Glomerular endothelial cell (primary cell): Measurements from ENCODE around the gene TTBK1. TPM values are rescaled to one million over a fixed set of nuclear protein-coding genes. Genes with fewer than 3 reads are reported as not detected.

ENCODE experiments used
- DNase-seq: peaks from one replicate; pipeline ENCODE4 v3.0.0-alpha.2; 2011; ENCODE audit warnings: low read depth, low spot score; ENCODE audit errors: extremely low read depth
- total RNA-seq: library from RNA; depleted of rRNA; stranded (reverse); fragments of >200 nt; gene quantifications from 2 replicates; pipeline ENCODE4 v1.2.3, GENCODE V29; 2015

The TTBK1 gene
- total RNA-seq, 1 donor from 2014 or later, result 0.06 TPM

DNA sequence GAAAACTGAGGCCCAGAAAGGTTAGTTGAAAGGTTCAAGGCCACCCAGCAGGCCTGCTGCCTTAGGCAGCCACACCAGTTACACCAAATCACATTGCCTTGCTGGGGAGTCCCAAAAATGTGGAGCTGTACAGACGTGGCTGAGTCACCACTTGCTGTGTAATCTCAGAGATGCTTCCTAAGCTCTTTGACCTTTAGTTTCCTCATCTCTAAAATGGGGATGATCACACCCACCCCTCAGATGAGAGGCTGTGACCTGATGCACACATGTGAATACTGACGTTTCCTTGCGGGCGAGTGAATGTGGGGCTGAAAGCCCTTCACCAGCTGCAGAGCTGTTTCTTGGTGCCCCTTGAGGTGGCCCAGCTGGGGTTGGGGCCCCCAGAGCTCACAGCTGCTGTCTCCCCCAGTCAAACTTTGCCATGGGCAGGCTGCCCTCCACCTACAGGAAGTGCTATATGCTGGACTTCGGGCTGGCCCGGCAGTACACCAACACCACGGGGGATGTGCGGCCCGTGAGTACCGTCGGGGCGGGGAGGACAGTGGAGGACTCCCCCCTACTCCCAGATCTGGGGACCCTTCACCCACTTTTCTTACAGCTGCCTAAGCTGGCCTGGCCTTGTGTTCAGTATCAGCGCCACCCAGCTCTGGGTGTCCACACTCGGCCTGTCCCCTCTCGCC is 11.0 kb downstream of the TTBK1 start:
- no peak for DNase-seq

DNA sequence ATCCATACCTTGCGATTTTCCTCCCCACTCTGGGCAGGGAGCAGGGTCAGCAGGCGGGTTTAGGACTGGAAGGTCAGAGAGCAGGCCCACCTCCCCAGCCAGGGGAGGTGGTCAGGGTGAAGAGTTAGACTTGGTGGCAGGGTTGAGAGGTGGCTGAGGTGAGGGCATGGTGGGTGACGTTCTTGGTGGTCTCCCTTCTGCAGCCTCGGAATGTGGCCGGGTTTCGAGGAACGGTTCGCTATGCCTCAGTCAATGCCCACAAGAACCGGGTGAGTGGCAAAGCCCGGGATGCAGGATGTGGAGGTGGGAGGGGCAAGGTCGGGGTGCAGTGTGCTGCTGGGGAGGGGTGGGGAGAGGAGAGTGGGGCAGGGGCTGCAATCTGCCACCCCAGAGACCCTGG is 11.6 kb downstream of the TTBK1 start:
- no peak for DNase-seq

DNA sequence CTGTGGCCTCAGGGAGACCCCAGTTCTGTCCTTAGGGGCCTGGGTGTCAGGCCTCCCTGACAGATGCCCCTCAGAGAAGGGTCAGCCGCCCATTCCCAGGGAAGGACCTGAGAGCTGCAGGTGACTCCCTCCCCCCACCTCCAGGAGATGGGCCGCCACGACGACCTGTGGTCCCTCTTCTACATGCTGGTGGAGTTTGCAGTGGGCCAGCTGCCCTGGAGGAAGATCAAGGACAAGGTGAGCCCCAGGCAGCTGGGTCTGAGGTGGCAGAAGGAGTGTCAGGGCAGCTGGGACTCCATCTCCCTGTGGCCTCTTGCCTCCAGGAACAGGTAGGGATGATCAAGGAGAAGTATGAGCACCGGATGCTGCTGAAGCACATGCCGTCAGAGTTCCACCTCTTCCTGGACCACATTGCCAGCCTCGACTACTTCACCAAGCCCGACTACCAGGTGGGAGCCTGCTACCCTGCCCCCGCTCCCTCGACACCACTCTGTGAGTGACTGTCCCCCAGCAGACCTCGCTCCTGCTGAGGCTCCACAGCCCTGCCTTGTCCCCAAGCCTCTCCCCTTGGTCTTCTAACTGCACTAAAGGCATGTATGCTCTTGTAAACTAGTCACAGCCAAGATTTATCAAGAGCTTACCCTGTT is 12.2 kb downstream of the TTBK1 start:
- DNase-seq, result no peak

DNA sequence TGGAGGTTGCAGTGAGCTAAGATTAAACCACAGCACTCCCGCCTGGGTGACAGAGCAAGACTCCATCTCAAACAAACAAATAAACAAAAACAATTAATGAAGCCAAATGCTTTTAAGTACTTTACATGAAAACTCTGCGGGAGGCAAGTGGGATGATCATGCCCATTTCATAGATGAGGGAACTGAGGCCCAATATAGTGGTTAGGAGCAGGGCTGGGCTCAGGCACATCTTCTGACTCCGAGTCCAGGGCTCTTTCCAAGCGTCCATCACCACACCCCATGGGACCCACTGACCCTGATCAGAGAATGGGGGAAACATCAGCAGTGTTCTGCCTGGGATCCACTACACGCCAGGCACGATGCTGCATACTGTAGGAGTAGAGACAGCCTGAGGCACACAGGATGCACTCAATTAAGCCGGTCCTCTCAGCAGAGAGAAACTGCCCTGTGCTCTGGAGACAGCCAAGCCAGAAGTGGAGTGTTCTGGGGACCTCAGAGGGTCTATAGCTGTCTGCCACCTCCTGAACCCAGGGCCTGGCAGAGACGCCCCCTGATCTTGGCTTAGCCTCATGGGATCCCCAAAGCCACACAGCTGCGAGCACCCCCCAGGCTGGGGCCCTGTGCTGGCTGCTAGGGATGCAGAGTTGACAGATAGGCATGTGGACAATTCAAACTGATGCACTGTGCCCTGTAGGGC is 13.5 kb downstream of the TTBK1 start:
- DNase-seq, result no peak

DNA sequence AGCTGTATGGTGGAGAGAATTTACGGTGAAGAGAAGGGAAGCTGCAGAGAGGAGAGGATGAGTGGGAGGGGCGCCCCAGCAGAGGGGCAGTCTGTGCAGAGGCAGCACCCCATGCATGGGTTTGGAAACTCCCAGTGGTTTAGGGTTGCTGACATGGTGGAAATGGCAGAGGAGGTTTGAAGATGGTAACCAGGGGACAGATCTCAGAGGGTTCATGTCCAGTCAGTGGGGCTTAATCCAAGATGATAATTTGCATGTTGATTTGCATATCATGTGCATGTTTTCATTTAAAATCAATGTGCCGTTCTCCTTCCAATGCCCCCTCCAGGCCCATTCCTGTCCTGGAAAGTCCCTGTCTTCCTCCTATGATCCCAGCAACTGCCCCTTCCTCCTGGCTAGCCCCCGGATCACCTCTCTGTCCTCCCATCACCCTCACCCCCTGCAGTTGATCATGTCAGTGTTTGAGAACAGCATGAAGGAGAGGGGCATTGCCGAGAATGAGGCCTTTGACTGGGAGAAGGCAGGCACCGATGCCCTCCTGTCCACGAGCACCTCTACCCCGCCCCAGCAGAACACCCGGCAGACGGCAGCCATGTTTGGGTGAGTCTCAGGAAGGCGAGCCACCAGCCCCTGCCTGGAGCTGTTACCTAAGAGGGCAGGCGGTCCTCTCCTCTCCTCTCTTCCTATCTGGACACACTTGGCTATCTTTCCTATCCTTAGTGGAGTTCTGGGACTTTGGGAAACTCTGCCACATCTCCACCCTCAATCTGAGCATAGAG is 14.3 kb downstream of the TTBK1 start:
- no peak for DNase-seq

DNA sequence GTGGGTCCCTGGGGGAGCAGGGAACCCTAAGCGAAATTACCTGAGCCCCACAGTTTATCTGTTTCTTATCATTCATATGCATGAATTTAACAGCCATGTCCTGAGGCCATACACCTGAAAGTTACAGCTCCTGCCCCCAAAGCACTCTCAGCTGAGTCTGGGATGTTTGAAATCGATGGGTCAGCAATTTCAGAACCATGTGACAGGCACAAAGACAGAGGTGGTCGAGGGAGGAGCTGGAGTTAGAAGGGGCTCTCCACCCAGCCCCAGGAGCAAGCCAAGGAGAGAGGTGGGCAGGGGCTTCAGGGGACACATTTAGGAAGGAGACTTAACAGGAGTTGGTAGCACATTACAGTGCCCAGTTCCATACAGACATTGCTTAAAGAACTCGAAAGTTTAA is 14.9 kb downstream of the TTBK1 start:
- DNase-seq, result no peak

DNA sequence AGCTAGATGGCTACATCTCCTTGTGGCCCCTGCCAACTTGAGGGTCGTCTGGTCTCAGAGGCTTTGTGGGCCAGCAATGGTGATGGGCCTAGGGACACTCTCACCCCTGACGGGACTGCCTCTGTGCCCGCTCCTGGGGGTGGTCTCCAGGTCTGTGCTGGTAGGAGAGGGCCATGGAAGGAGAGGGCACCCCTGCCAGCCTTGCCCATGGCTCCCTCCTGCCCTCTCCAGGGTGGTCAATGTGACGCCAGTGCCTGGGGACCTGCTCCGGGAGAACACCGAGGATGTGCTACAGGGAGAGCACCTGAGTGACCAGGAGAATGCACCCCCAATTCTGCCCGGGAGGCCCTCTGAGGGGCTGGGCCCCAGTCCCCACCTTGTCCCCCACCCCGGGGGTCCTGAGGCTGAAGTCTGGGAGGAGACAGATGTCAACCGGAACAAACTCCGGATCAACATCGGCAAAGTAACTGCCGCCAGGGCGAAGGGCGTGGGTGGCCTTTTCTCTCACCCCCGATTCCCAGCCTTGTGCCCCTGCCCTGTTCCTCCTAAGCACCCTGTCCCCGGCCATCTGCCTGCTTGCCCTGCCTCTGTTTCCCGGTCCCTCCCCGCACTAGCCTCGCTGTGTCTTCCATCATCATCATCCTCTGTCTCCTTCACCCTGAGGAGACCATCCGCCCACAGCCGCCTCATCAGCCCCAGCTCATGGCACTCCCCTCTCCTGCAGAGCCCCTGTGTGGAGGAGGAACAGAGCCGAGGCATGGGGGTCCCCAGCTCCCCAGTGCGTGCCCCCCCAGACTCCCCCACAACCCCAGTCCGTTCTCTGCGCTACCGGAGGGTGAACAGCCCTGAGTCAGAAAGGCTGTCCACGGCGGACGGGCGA is 15.8 kb downstream of the TTBK1 start:
- DNase-seq, result no peak

DNA sequence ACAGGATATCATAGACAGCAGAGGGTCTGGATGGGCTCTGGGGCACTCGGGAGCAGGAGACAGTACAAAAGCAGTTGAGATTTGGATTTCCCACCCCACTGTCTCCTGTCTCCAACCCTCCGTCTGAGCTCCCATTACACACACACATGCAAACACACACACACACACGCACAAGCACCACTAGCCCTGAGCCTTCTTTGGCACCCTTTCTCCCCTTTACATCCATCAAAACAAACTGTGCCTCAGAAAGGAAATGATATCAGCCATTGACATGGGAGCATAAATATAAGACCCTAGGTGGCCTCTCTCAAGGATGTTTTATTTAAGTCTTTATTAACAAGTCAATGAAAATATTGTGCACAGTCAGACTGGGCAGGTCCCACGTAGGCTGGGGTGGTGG is 17.5 kb downstream of the TTBK1 start:
- no peak for DNase-seq

DNA sequence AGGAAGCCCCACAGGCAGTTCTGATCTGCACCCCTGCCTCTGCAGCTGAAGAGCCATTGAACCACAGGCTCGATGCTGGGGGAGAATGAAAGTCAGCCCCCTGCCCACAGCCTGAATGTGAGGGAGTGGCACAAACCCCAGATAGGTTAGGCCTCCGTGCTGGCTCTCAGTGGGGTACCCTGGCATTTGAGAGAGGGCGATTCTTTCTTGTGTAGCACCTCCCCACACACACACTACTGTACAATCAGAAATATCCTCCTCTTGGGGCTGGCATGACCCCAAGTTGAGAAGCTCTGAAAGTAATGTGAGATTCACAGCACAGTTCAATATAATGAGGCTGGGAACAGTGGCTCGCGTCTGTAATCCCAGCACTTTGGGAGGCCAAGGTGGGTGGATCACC is 17.9 kb downstream of the TTBK1 start:
- DNase-seq, result no peak

DNA sequence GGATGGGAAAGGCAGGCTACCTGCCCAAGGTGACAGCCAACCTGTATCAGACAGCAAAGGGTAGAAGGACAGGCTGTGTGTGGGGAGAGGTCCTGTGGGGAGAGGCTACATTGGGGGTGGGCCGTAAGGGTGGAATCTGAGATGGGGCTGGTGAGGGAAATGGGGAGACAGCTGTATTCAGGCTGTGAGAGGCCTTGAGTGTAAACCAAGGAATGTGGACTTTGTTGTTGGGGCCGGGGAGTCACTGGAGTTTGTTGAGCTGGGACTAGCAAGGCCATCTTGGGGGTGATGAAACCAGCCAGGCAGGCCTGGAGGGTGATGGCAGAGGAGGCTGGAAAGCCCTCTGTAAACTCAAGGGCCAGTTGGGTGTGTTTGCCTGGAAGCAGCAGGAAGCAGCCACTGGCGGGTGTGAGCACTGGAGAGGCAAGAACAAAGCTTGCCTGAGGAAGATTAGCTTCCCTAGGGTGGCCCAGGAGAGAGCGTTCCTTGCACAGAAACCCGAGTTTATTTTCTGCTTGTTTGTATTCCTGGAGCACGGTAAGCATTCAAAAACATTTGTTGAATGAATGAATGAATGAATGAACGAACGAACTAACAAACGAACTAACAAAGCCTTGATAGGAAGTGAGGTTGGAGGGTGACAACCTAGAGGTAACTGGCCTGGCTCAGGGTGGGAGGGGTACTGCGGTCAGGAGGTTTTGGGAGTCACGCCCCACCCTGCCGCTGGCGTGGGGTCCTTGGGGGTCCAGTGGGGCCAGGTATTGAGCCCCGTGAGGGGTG is 18.9 kb downstream of the TTBK1 start:
- no peak for DNase-seq

DNA sequence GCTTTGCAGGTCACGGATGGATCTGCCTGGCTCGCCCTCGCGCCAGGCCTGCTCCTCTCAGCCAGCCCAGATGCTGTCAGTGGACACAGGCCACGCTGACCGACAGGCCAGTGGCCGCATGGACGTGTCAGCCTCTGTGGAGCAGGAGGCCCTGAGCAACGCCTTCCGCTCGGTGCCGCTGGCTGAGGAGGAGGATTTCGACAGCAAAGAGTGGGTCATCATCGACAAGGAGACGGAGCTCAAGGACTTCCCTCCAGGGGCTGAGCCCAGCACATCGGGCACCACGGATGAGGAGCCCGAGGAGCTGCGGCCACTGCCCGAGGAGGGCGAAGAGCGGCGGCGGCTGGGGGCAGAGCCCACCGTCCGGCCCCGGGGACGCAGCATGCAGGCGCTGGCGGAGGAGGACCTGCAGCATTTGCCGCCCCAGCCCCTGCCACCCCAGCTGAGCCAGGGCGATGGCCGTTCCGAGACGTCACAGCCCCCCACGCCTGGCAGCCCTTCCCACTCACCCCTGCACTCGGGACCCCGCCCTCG is 19.6 kb downstream of the TTBK1 start:
- no peak for DNase-seq

DNA sequence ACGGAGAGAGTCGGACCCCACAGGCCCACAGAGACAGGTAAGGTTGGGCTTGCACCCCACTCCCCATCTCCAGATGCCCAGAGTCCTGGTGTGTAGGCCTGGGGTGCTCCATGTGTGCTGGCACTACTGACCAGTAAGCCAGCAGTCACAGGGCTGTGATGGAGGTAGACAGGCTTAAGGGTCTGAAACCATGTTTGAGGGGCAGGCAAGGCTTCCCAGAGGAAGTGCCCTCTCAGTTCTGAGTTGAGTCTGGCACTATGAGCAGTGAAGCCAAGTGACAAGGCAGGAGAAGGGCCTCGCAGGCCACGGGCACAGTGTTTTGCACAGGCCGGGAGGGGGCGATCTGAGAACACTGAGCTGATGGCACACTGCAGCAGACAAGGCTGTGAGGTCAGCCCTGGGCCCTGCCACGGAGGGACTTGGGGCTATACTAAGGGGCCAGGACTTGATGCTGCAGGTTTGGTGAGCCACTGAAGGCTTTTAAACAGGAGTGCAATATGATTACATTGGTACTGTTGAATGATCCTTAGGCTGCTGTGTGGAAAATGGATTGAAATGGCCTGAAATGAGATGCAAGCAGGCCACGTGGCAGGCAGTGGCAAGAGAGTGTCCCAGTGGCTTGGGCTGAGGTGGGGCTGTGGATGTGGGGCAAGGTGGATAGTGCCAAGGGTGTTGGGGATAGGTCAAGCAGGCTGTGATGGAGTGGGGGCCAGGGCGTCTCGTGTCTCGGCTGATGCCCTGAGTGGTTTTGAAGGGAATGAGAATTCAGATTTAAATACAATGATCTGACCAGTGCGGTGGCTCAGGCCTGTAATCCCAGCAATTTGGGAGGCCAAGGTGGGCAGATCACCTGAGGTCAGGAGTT is 20.3 kb downstream of the TTBK1 start:
- no peak for DNase-seq

DNA sequence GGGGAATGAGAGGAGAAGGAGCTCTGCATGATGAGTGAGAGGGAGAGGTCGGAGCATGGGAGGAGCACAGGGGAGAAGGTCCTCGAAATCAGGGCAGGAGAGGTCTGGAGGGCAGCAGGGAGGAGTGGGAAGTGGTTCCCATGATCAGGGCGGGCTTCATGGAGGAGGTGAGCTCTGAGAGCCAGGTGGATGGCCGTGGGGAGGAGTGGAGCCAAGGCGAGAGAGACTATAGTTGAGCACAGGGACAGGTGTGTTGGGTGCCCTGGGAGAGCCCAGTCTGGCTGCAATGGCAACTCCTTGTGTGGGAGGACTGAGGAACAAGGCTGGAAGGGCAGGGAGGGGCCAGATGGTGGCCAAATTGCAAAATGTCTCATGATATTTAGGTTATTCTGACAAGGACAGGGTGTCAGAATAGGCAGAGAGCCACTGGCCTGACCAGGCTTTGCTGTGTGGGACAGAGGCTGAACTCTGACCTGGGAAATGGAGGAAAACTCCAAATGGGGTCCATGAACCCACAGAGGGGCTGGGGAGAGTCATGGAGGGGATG is 21.4 kb downstream of the TTBK1 start:
- DNase-seq, result no peak

DNA sequence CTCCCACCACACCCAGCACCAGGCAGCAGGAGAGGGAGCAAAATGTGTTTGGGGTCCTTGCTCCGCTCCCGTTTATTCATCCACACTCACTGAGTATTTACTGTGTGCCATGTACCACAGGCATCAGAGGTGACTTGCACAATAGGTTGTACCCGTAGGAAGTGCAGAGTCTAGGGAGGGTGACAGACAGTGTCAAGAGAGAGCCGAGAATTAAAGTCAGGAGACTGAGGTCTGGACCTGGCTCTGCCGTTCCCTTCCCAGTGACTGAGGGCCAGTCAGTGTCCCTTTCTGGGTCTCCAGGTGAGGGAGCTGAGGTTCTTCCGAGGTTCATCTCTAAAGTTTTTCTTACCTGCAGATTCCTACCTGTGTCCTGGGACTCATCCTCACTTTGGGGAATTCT is 22.3 kb downstream of the TTBK1 start:
- no peak for DNase-seq

DNA sequence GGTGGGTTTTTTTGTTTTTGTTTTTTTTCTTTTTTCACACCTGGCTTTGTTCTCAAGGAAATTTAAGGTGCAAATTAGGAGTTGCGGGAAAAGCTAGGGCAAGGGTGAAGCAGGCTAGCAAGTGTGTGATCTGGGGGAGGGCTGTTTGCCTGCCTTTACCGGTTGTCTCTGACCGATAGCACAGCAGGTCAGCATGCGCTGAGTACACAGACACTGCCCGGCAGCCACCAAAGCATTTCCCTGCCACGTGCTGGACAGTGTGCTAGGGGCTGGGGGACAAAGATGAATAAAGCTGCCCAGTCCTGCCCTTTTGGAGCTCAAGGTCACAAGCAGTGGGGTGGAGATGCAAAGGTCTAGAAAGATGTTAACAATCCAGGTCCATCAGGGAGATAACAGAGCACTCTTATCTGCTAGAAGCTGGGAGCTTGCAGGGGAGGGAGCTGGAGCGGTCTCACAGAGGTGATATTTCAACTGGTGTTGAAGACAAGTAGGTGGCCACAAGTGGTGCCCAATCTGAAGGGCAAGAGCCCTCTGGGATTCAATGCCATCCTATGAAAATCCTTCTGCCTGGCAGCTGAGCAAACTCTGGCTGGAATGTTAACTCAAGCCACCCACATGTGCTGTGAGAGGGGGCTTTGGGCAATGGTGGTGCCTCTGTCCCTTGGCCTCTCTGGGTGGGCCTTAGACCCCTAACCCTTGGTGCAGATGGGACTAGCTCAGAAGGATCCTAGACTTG is 24.5 kb downstream of the TTBK1 start:
- no peak for DNase-seq

DNA sequence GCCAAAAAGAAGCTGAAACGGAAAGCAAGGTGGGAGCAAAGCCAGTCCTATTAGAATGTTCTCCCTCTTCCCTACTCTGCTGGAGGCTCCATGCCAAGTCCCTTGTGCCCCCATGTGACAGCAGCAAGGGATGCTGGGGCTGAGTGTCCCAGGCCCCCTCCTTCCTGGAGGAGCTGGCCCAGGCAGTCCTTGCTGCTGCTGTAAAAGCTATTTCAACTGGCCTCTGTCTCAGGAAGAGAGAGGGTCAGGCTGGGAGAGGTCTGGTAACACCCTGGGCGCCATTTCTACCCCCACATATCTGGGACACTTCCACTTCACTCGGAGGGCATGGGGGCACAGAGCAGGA is 25.0 kb downstream of the TTBK1 start:
- no peak for DNase-seq

DNA sequence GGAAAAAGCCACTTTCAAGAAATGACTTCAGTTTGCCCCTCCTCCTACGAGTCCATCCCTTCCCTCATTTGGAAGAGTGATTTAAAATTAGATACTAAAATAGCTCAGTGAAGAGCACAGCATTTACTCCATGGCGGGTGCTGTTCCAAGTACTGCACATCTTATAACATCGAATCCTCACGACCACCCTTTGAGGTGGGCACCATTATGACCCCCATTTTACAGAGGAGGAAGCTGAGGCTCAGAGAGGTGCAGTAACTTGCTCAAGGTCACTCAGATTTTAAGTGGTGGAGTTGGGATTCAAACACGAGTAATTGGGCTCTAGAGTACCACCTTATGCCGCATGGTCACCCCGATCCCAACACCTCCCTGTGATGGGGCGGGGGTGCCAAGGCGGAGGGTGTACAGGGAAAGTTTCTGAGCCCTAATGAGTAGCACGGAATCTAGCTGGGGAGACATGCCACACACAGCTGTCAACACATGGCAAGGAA is 25.5 kb downstream of the TTBK1 start:
- DNase-seq, result no peak
